HG03521 (cell line): Measurements from ENCODE around the gene PRDX5.

Experiments
- ATAC-seq: cut with Tn5 transposase; IDR thresholded peaks from one replicate; pipeline ENCODE4 v1.9.1; 2021; ENCODE audit warnings: mild to moderate bottlenecking, moderate library complexity; ENCODE audit not compliant: unreplicated experiment

PRDX5 gene

DNA sequence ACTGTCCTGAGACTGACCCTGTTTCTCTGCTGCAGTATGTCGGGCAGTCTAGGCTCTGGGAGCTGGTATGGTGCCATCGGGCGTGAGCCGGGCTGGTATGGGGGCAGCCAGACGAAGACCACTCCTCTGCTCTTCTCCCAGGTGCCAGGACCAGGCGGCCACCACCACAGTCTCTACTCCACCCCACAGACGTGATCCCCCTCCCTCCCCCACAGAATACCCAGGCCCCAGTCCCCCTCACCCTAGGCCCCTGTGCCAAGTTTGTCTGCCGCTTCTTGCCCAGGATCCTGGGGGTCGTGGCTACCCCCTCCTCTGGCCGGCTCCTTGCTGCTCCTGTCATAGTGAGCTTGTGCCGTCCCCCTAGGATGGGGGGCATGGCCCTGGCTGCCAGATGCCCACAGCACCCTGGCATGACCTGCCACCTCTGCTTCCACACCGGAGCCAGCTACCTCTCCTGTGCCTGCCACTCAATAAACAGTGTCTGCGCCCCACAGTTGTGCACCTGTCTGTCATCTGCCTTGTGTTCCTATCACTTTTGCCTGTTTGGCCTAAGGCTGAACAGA lies 28.8 kb upstream of the PRDX5 start:
- ATAC-seq: no peak

DNA sequence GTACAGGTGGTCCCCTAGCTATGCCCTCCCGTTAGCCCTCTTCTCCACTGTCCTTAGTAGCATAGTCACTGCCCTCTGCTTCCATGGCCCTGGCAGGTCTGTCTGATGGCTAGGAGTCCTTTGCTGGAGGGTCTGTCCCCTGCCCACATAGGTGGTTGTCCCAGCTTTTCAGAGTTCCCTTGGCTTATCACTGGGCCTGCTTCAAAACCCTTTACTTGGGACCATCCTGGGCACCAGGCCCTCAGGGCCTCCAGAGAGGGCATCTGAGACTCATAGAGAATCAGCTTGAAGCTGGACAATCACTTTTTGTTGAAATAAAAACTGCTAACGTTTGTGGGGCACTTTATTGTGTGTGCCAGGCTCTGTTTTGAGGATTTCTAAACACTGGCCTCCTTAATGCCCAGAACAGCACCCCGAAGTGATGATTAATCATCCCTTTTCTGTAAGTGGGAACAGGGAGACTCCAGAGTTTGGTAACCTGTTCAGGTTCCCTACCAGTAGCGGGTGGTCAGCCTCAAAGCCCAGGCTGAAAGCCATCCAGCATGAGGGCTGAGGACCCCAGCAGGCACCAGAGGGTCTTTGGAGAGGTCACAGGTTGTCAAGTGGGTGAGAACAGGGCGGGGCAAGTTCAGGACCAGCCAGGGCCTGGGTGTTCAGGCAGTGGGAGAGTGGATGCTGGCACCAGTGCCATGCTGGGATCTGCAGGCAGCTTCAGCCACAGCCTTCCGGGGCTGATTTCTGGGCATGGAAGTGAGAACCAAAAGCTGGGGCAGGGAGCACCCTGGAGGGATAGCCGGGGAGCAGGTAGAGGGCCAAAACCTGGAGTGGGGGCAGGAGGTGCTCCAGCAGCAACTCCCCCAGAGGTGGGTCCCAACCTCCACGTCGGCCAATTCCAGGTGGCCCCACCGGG lies 27.3 kb upstream of the PRDX5 start:
- ATAC-seq: no peak

DNA sequence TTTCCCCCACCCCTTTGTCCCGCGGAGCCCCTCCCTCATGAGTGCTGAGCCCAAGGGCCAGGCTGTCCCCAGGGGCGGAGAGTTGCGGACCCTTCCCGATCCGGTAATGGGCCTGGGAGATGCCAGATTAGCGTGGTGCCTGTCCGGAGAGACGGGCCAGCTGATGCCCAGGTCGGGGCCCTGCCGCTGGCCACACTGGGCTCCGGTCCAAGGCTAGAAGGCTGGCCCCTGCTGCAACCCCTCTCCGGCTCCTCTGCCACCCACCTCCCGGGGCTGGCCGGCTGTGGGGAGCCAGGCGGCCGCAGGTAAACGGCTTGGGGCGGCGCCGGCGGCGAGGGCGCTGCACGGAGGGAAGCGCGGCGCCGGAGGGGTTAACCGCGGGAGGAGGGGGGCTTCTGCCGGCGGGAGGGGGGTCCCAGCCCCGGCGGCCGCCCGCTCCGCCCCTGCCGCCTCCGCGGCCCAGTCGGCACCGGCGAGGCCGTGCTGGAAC lies 26.6 kb upstream of the PRDX5 start, which contains the start of gene KCNK4:
Gene KCNK4 (plus strand): TSS at position 41 of the 490 bp plus-strand sequence. CDS start 1,717 bp downstream, outside the sequence.
- no peak for ATAC-seq

DNA sequence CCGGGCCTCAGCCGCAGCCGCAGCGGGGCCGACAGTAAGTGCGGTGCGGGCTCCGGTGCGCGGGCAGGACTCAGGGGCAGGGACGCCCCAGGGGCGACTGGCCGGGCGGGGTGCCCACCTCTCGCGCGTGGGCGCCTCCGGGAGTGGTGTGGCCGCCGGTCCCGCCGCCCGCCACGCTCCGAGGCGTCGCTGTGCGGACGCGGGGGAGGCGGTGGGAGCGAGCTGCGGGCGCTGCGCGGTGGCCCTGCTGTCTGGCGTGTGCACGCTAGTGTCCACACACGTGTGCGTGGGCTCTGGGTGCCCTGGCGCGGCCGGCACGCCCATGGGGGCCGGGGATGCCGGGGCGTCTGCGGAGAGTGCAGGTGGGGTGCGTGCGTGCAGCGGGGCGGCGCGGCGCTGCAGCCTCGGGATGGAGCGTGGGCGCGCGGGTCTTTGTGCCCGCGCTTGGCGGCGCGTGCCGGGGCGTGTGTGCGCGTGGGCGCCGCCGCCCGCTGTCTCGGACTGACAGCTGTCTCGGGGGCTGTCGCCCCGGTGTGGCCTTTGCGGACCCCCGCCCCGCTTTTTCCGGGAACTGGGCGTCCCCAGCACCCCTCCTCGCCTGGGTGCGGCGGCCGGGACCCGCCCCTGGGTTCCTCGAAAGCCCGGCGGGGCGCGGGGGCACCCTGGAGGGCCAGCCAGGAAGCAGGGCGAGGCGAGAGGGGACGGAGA lies 26.0 kb upstream of the PRDX5 start:
- ATAC-seq: no peak

DNA sequence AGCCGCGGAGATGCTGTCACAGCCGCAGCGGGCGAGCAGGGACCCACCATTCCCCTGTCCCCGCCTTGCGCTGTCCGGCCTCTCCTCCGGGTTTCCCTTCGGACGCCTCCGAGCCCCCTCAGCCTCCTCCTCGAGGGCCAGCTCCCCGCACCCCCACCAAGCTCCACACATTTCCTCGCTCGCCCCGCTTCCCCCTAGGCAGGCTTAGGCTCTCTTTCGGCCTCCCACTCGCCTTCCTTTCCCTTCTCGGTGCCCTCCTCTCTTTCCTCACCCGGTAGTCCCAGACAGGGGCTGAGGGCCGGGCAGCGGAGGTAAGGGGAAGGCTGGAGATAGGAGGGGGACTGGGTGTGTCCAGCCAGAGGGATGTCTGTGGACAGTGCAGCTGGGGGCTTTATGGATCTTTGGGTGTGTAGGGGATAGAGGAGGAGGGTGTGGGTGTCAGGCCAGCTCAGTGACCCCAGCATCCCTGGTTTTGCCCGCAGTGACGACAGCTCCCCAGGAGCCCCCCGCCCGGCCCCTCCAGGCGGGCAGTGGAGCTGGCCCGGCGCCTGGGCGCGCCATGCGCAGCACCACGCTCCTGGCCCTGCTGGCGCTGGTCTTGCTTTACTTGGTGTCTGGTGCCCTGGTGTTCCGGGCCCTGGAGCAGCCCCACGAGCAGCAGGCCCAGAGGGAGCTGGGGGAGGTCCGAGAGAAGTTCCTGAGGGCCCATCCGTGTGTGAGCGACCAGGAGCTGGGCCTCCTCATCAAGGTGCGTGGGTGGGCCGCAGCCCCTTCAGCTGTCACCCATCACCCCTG lies 25.3 kb upstream of the PRDX5 start:
- no peak for ATAC-seq

DNA sequence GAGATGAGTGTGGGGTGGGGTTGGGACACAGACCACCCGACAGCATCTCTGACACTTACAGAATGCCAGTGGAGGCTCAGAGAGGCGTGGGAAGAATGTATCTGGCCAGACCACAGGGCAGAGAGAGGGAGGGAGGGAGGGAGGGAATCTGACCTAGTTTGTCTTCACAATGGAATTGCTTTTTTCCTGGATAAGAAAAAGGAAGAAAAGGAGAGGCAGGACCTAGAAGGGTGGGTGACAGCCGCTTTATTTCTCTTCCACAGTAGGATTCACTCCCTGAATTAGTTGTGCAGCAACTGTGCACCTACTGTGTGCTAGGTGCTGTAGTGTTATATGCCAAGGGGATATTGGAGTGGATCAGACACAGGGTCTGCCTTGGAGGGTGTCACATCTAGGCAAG lies 23.1 kb upstream of the PRDX5 start:
- ATAC-seq: no peak

DNA sequence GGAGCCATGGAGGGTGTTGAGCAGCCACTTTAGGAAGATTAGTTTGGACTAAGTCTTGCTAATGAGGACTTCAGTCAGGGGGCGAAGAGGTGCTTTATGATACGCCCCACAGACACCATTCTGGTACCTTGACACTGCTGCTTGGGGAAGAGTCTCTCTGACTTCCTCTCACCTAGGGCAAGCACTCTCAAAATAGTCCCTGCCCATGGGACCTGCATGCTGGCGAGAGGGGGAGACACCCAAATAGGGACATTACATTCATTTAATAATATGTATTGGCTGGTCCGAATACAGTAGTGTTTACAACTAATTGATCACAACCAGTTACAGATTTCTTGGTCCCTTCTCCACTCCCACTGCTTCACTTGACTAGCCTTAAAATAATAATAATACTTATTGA lies 22.2 kb upstream of the PRDX5 start:
- no peak for ATAC-seq

DNA sequence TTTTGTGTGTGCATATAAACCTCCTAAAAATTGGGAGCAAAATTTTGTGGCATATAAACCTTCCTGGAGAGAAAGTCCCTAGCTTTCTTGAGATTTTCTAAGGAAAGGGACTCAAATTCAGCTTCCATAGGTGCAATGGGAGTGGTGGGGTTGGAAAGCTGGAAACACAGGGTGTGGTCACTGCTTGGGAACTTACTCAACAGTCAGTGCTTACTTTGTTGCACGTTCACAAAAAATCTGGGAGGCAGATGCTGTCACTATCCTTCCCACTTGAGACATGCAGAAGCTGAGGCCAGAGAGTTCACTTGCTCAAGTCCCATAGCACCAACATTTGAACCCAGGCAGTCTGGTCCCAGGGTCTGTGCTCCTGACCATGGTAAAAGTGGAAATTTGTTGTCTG lies 21.7 kb upstream of the PRDX5 start:
- no peak for ATAC-seq

DNA sequence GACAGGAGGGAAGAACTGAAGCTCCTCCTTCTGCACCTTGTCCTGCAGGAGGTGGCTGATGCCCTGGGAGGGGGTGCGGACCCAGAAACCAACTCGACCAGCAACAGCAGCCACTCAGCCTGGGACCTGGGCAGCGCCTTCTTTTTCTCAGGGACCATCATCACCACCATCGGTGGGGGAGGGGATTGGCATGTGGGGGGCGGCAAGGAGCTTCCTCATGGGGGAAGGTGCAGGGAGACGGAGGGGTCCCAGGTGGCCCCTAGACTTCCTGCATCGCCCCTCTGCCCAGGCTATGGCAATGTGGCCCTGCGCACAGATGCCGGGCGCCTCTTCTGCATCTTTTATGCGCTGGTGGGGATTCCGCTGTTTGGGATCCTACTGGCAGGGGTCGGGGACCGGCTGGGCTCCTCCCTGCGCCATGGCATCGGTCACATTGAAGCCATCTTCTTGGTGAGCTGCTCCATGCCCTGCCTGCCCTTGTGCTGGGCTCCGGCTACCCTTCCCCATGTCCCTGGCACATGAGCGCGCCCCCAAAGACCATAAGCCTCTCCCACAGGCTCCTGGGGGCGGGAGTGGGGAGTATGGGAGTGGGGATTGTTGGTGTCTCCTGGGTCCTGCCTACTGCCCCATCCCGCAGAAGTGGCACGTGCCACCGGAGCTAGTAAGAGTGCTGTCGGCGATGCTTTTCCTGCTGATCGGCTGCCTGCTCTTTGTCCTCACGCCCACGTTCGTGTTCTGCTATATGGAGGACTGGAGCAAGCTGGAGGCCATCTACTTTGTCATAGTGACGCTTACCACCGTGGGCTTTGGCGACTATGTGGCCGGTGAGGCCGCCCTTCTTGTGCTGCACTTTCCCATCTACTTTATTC lies 20.9 kb upstream of the PRDX5 start:
- no peak for ATAC-seq

DNA sequence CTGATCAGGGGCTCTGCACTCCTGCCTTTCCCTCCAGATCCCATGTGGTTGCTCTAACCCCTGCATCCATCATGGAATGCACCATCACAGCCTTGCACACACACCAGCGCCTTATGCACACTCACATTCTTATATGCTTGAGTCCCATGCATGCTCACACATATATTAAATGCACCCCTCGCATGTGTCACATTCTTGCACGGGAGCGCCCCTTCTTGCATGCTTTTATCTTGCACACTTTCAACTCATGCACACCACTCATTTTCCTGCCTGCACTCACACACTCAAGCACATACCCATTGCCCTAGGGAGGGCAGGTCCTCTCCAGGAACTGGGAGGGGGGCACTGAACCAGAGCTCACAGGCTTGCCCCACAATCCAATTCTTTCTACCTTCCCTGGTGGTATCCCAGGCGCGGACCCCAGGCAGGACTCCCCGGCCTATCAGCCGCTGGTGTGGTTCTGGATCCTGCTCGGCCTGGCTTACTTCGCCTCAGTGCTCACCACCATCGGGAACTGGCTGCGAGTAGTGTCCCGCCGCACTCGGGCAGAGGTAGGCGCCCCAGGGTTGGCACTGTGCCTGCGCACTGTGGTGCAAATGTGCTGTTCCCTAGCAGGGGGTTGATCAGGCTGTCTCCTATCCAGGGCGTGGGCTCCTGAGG lies 20.1 kb upstream of the PRDX5 start:
- ATAC-seq: no peak

DNA sequence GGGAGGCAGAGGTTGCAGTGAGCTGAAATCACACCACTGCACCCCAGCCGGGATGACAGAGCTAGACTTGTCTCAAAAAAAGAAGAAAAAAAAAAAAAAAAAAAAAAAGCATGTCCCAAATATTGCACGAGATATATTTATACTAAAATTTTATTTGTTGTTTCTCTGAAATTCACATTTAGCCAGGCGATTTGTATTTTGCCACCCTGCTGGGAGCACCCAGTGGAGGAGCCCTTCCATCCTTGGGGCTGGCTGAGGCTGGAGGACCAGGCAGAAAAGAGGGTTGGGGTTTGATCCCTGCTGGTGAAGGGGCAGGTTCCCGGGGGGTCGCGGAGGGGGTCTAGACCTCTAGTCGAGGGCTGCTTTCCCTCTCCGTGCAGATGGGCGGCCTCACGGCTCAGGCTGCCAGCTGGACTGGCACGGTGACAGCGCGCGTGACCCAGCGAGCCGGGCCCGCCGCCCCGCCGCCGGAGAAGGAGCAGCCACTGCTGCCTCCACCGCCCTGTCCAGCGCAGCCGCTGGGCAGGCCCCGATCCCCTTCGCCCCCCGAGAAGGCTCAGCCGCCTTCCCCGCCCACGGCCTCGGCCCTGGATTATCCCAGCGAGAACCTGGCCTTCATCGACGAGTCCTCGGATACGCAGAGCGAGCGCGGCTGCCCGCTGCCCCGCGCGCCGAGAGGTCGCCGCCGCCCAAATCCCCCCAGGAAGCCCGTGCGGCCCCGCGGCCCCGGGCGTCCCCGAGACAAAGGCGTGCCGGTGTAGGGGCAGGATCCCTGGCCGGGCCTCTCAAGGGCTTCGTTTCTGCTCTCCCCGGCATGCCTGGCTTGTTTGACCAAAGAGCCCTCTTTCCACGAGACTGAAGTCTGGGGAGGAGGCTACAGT lies 18.7 kb upstream of the PRDX5 start:
- no peak for ATAC-seq

DNA sequence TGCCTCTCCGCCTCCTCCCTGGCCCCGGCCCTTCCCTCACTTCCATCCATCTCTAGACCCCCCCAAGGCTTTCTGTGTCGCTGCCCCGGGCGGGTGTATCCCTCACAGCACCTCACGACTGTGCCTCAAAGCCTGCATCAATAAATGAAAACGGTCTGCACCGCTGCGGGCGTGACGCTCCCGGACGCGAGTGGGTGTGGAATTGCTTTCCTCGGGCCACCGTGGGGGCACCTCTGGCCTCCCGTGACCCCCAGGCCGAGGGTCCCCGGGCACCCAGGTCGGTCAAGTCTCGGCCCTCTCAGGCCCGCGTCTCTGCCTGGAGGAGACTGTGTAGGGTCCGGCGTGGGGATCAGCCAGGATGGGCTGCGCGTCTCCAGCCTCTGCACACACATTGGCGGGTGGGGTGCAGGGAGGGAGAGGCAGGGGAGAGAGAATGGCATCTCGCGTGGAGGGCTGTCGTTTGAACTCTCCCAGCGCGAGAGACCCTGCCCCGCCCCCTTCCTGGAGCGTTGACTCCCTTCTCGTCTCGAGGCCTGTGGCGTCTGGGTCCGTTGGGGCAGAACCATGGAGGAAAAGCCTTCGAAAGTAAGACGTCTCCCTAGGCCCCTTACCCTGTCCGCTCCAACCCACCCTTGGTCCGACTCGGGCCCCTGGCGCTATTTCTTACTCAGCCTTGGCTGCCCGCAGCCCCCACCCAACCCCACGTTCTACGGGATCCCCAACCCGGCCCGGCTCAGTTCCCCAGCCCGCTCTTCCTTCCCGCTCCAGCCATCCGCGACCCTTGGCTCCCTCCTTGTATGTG lies 17.9 kb upstream of the PRDX5 start, which contains the start of gene CATSPERZ:
Gene CATSPERZ (plus strand): TSS at position 512 of the 802 bp plus-strand sequence. CDS start 53 bp downstream, at position 565.
- no peak for ATAC-seq

DNA sequence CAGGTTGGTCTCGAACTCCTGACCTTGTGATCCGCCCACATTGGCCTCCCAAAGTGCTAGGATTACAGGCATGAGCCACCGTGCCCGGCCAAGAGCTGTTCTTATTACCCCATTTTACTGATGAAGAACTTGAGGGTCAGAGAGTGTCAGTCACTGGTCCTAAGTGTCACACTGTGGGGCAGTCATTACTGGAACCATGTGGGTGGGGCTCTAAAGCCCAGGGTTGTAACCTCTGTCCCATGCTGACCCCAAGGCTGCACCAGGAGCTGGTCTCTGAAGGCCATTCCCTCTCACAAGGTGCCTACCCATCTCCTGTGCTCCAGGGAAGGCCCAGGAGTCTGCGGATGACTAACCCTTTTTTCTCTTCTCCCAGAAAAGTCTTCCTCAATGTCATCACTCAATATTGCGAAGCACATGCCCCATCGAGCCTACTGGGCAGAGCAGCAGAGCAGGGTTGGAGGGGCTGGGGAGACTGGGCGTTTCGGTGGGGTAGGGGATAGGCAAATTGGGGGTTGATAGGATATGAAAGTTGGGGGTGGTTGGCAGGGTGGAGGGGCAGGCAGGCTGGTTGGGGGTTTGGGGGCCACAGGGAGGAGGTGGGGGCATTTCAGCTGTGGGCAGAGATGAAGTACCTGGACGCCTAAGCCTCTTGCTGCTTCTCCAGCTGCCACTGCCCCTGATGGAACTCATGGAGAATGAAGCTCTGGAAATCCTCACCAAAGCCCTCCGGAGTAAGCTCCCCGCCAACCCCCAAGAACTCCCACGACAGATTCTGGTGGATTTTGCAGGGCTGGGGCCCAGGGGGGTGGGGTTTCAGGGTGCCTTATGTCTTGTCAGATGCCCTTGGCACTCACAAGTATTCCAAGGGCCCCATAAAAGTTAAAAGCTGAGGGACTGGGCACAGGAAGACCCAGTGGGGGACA lies 14.6 kb upstream of the PRDX5 start:
- ATAC-seq: no peak

DNA sequence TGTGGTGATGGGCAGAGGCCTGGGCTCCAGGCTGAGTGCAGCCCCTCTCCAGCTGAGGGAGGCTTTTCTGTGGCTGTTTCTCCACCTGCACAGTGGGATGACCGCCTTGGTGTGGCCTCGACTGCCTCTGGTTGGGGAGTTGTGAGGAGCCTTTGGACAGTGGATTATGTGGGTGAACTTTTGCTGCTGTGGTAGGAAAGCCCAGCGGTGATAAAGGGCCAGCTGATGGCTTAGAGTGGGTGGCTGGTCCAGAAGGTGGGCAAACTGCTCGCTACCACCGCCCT lies 13.9 kb upstream of the PRDX5 start:
- no peak for ATAC-seq

DNA sequence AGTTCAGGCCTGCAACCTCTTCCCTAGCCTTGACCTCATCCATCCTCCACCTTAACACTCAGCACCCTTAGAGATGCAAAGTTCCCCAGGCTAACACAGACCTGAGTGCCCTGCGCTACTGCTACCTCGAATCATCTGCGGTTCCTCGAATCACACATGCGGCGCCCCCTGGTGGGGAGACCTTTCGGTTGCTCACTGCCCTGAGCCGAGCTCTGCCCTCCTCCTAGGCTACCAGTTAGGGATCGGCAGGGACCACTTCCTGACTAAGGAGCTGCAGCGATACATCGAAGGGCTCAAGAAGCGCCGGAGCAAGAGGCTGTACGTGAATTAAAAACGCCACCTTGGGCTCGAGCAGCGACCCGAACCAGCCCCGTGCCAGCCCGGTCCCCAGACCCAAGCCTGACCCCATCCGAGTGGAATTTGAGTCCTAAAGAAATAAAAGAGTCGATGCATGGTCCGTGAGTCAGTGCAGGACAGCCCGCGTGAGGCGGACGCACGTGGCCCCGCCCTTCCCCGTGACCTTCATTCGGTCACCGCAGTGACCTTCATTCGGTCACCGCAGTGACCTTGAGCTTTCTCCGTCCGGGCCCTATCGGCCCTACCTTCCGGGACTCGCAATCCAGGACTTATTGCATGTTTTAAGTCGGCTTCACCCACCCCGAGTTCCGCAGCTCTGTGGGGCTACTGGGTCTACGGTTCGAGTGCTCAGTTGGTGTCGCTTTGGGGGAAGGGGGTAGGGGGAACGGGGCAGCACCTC lies 13.4 kb upstream of the PRDX5 start:
- ATAC-seq: peak; percentile 12
